HCT116 (cell line): ENCODE measurements around the gene TOP2B.

Experiments used
- EGR1 ChIP-seq: IDR thresholded peaks from 2 replicates; pipeline ENCODE4 v1.6.1; 2012; ENCODE audit warnings: low read depth
- EZH2 ChIP-seq: fragments of 200-600 bp; sonication (generic); IDR thresholded peaks from 2 replicates; pipeline ENCODE4 v1.6.1; 2017; ENCODE audit warnings: antibody characterized with exemption, mixed run types
- POLR2A ChIP-seq: IDR thresholded peaks from 2 replicates; pipeline ENCODE4 v1.7.0; 2011; ENCODE audit warnings: borderline replicate concordance; ENCODE audit not compliant: insufficient read depth, insufficient read length; ENCODE audit errors: extremely low read depth
- RAD21 ChIP-seq: IDR thresholded peaks from 2 replicates; pipeline ENCODE4 v1.6.1; 2012; ENCODE audit warnings: low read depth, mild to moderate bottlenecking
- TF ChIP-seq, protein P1 (sequence below), 3 experiments: fragments of 200-600 bp in 1 of 3; sonication (generic) in 1 of 3; IDR thresholded peaks in 2 of 3; conservative IDR thresholded peaks in 1 of 3; 2 replicates each; pipeline ENCODE4 v1.5.1; 2012 to 2017; ENCODE audit warnings: low read depth in 2 of 3, low read length in 2 of 3, antibody characterized with exemption in 1 of 3, borderline replicate concordance in 1 of 3, control low read depth in 1 of 3, mild to moderate bottlenecking in 1 of 3, mixed read lengths in 1 of 3, mixed run types in 1 of 3, moderate library complexity in 1 of 3; ENCODE audit not compliant: insufficient read depth in 1 of 3
- TF ChIP-seq, protein P2 (sequence below): IDR thresholded peaks from 2 replicates; pipeline ENCODE4 v1.6.1; 2012
- TF ChIP-seq, protein P3 (sequence below): IDR thresholded peaks from 2 replicates; pipeline ENCODE4 v1.6.1; 2012; ENCODE audit warnings: low read depth

DNA sequence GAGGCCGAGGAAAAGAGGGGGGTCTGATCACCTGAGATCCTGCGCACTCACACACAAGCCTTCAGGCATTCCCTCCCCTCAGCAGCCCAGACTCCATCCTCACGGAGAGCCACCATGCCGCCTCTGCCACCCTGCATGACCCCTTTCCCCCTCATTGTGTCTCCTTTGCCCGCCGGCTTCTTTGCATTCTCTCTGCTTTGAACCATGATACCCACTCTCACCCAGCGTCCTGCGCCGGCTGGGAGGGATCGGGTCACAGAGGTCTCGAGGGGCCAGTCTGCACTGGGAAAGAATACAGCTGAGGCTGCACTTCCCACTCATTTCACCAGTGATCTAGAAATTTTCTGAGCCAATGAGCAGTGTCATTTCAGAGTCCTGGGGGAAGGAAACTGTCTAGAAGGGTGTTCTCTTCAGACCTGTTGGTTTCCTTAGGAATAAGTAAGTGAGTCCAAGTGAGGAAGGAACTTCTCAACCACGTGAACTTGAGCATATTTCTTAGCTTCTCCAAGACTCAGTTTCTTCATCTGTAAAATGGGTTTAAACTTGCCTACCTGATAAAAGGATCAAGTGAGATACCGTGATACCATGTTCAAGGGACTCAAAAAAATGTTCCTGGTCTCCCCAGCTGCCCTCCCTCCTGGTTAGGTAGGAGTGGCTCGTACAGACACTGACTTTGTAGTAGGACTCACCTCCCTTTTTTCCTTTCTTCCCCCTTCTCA lies 96.7 kb downstream of the TOP2B start:
- TF ChIP-seq, protein P1, sequence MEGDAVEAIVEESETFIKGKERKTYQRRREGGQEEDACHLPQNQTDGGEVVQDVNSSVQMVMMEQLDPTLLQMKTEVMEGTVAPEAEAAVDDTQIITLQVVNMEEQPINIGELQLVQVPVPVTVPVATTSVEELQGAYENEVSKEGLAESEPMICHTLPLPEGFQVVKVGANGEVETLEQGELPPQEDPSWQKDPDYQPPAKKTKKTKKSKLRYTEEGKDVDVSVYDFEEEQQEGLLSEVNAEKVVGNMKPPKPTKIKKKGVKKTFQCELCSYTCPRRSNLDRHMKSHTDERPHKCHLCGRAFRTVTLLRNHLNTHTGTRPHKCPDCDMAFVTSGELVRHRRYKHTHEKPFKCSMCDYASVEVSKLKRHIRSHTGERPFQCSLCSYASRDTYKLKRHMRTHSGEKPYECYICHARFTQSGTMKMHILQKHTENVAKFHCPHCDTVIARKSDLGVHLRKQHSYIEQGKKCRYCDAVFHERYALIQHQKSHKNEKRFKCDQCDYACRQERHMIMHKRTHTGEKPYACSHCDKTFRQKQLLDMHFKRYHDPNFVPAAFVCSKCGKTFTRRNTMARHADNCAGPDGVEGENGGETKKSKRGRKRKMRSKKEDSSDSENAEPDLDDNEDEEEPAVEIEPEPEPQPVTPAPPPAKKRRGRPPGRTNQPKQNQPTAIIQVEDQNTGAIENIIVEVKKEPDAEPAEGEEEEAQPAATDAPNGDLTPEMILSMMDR (IDR thresholded peaks at IDR 0.05 in 2 of 3, conservative IDR thresholded peaks at IDR 0.05 in 1 of 3; ENCODE audit: borderline replicate concordance in 1 of 3, insufficient read depth in 1 of 3, low read depth in 2 of 3, low read length in 2 of 3): no peak
- TF ChIP-seq EGR1: no peak
- TF ChIP-seq, protein P2, sequence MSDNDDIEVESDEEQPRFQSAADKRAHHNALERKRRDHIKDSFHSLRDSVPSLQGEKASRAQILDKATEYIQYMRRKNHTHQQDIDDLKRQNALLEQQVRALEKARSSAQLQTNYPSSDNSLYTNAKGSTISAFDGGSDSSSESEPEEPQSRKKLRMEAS: no peak
- TF ChIP-seq, protein P3, sequence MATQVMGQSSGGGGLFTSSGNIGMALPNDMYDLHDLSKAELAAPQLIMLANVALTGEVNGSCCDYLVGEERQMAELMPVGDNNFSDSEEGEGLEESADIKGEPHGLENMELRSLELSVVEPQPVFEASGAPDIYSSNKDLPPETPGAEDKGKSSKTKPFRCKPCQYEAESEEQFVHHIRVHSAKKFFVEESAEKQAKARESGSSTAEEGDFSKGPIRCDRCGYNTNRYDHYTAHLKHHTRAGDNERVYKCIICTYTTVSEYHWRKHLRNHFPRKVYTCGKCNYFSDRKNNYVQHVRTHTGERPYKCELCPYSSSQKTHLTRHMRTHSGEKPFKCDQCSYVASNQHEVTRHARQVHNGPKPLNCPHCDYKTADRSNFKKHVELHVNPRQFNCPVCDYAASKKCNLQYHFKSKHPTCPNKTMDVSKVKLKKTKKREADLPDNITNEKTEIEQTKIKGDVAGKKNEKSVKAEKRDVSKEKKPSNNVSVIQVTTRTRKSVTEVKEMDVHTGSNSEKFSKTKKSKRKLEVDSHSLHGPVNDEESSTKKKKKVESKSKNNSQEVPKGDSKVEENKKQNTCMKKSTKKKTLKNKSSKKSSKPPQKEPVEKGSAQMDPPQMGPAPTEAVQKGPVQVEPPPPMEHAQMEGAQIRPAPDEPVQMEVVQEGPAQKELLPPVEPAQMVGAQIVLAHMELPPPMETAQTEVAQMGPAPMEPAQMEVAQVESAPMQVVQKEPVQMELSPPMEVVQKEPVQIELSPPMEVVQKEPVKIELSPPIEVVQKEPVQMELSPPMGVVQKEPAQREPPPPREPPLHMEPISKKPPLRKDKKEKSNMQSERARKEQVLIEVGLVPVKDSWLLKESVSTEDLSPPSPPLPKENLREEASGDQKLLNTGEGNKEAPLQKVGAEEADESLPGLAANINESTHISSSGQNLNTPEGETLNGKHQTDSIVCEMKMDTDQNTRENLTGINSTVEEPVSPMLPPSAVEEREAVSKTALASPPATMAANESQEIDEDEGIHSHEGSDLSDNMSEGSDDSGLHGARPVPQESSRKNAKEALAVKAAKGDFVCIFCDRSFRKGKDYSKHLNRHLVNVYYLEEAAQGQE: no peak
- no peak for TF ChIP-seq RAD21
- TF ChIP-seq POLR2A: no peak
- TF ChIP-seq EZH2: no peak
